Activated gamma-delta T cell treated with anti-CD3 and anti-CD28 coated beads, Interleukin-2, amount 50 U/mL, for 16 hours (primary cell): ENCODE measurements around the gene CERKL.

Experiments used
- DNase-seq: peaks from one replicate; pipeline ENCODE4 v3.0.0-alpha.2; 2020; ENCODE audit warnings: low read depth

CERKL gene

DNA sequence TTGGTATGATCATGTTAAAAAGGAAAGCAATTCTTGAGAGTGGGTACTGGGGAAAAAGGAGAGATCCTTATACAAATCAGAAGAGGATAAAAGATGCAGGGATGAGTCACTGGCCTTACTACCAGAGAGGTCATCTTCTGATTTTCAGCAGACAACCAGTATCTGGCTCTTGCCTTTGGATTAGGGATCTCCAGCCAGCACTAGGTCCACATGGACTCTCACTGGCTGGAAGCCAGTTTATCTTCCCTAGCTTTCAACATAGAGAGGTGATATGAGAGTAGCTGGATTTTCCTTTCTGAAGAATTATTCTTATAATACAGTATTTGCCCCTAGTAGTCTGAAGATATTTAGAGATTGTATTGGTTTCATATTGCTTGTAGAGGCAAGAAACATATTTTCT is 30.2 kb downstream of the CERKL start:
- DNase-seq: no peak

DNA sequence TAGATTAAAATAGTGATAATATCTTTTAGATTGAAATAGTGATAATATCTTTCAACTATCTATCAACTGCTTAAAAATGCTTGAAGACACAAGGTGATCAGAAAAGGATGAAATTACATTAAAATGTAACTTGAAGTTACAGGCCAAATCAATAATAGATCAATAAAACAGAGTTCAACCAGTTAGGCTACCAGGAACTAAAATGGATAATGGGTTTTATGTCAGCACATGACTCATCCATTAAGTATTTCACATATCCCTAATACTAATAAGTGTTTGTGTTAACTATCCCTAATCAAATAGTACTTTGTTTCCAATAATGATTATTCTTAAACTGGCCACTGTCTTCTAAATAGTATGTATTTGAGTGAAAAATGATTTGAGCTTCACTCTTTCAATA is 33.7 kb downstream of the CERKL start:
- DNase-seq: no peak

GRCh38 chr2:181621779-181622490 is 35.0 kb downstream of the CERKL start:
- DNase-seq: no peak

DNA sequence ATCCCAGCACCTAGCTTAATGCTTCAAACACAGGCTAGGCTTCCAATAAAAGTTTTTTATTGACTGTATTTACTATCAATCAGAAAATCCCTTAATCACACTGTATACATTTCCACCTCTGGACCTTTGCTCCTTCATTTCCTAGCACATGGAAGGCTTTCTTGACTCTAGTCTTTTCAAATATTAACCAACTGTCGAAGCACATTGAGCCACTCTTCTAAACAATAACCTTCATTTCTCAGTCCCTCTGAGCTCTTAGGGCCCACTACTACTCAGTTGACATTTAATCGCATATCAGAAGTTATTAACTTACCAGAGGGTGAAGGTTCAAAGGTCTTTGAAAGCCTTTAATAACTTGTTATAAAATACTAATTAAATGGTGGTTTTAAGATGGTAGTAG is 37.4 kb downstream of the CERKL start:
- DNase-seq: no peak

DNA sequence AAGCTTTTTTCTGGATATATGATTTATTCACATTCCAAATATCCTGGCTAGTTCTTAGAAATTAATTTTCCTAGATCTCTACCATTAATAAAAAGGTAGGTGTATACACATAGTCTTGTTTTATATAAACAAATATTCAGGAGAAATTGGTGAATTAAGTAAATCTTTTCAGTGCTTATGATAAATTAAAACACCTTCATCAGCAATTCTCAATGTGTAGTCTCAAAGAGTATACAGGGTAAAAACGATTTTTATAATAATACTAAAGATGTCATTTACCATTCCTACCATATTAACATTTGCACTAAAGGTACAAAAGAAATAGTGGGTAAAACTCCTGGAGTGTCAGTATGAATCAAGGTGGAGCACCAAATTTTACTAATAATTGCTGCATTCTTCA is 40.2 kb downstream of the CERKL start:
- DNase-seq: no peak

DNA sequence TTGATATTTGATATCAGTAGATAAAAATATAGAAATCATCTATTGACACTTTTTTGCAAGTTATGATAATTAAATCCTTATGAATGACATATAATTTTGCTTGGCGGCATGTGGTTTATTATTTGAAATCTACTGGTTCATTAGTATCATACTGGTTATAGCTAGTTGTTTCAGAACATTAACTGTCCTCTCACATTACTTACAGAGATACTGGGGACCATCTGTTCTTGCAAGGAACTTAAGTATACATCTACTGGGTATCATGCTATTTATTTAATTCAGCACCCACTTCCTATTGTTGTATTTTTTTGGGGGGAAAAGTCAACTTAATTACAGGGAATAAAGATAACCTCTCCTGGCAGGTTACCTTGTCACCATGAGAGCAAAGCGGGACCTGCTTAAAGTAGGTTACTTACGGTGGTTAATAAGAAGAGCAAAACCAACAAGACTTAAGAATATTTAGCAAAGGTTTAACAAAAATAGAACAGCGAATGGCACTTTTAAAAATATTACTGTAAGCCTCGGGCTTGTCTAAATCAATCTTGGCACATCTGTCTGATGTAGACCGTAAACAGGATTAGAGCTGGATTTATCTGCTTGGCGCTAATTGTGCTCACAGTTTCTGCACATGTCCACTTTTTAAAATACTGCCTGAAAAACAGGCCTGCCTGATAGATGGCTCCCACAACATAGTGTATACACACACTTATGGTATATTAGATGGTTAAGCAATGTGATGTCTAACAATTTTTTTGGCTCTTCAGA is 41.8 kb downstream of the CERKL start:
- no peak for DNase-seq

DNA sequence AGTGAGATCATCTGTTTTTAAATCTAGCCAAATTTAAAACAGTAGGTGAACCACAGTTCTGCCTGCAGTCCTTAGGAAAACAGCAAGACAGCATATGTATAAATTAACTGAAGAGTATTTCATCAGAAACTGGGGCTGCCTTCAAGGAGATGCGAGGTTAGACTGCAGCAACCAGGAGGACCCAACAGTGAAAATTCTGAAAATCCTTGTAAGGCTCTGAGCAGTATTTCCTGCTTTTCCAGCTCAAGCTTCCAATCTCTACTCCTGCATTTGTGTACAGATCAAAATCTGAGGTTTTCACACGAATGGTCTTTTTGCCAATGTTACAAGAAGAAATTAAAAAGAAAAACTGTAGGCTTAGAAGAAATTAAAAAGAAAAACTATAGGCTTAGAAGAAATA is 43.7 kb downstream of the CERKL start:
- DNase-seq: no peak

DNA sequence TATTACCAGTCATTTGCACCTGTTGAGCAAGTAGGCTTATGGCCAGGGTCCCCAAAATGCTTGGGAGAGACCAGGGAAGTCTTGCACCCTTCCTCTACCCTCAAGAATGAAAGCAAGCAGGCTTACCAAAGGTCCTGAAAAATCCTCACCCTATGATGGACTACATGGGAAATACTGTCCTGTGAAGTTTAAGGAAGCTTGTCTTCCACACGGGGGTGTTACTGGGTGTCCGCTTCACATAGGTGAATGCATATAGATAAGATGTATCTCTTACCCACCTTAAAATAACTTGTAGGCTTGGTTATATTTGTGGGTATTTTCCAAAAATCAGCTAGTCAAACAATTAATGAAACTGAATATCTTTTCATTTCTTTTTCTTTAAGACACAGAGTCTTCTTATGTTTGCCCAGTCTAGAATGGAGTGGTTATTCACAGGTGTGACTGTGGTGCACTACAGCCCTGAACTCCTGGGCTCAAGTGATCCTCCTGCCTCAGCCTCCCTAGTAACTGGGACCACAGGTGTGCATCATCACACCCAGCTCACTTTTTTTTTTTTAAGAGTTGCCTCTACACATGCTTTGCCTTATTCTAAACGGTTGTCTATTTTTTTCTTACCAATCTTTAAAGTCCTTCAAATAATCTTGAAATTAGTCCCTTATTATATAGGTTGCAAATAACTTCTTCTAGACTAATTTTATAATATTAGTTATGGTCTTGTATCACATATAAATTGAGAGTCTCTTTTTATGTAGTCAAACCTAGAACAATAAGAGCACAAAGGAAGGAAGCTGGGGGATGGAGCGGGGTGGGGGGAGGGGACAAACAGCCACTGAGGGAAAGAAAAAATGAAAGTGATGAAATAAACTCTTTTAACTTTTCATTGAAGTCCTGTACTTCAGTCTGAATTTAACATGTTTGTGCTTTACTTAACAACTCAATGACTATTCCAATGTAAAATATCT is 49.0 kb downstream of the CERKL start:
- no peak for DNase-seq

GRCh38 chr2:181605889-181606837 is 50.7 kb downstream of the CERKL start:
- DNase-seq: no peak

DNA sequence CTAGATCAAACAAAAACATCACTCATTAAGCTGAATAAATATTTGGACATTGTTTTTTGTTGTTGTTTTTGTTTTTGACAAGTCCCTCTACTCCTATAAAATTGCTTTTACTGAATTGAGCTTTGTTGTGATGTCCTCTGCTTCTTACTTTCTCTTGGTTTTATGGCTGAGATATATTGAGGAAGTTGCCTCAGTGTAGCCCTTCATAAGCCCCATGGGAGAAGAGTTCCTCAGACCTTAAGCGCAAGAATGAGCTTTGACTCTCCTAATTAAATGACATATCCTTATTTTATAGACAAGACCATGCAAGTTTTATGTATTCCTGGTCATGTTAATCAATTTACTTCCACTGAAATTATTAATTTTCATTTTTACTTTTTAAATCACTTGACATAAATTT is 54.9 kb downstream of the CERKL start:
- no peak for DNase-seq

DNA sequence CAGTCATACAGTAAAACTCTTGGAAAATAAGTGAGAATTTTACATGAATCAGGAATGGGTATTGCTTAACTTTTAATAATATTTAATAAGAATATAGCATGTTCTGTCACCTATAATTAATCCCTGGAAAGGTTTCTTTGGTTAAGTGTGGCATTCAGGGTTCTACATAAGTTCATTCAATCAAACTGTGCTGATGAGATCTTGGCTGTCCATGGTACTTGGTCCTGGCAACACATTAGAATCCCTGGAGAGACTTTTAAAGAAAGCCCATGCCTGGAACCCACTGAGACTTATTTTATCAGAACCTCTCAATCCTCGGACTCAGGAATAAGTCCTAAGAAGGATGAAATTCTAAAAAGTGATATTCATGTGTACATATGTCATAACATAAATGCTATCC is 60.3 kb downstream of the CERKL start:
- DNase-seq: no peak

DNA sequence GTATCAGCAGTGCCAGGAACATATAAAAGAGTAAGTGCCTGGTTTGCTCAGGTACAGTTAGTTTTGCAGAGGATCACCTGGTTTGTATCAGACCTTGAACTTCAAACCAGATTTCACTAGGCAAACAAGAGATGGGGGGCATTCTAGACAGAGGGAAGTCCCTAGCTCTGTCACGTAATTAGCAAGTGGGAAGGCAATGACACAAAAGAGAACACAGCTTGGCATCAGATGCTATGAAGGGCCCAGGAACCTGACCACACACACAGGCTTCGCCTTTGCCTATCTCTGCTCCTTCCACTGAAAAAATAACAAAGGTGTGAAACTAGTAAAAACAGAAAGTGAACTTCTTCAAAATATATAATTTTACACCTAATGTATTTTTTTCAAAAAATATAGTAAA is 62.6 kb downstream of the CERKL start:
- DNase-seq: no peak

- no peak for DNase-seq
These were observed 67.1 kb downstream of the CERKL start for GRCh38 chr2:181589779-181590178.

- DNase-seq: no peak
These were observed 68.4 kb downstream of the CERKL start for GRCh38 chr2:181588546-181588945.

GRCh38 chr2:181586569-181587081 is 70.3 kb downstream of the CERKL start:
- no peak for DNase-seq

GRCh38 chr2:181585732-181586131 is 71.2 kb downstream of the CERKL start:
- DNase-seq: no peak

GRCh38 chr2:181581534-181581933 is 75.4 kb downstream of the CERKL start:
- no peak for DNase-seq

GRCh38 chr2:181578829-181579228 is 78.1 kb downstream of the CERKL start:
- no peak for DNase-seq

- no peak for DNase-seq
These were observed 80.5 kb downstream of the CERKL start for GRCh38 chr2:181576431-181576830.

DNA sequence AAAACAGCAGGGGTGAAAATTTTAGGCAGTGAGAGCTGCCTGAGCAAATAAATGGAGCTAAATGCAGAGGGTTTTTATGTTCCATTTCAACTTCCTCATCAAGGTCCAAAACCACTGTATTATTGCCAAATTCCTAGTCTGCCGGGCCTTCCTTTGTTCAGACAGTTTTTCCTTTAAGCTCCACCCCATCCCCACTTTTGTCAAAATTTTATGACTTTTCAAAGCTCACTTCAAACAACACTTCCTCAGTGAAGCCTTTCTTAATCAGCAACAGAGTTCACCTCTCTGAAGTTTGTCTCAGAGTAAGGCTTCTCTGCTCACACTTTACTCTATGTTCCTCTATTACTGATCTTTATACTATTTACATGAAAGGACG is 81.3 kb downstream of the CERKL start:
- no peak for DNase-seq

DNA sequence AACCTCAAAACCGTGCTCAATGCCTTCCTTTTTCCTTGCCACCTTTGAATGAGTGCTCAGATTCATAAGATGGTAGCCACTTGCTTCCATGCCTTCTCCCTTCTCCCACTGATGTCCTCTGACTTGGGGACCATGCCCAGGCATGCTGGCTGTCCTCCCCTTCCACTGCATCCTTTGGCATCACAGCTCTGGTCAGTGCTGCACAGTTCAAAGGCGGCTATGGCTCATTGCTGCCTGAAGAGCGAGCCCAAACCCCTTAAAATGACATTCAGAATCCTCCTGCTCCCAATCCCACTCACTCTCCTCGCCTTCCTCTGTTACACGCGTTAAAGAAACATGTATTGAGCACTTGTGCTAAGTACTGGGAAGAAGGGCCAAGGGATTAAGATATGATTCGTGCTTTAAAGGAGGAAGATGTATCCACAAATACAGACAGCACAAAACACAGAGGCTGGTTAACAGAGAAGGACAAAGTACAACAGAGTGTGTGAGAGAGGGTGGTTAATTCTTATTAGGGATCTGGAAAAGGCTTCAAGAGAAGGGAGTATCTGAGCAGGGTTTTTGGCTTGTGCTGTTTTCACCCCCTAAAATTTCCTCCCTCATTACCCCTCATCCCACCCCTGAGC is 81.8 kb downstream of the CERKL start:
- DNase-seq: no peak
